A172 (cell line): Measurements from ENCODE around the gene EIF5A2. TPM values are rescaled to one million over a fixed set of nuclear protein-coding genes. Genes with fewer than 3 reads are reported as not detected.
"Not testable (repeated sequence)": the region's sequence is repeated elsewhere in the genome, so short reads cannot be mapped to it uniquely, and the experiment has no call there.

Experiments used
- DNase-seq: peaks from one replicate; pipeline ENCODE4 v3.0.0-alpha.2; 2015; ENCODE audit warnings: low spot score
- total RNA-seq: library from RNA; depleted of rRNA; stranded (reverse); fragments of >200 nt; shearing (Covaris generic); gene quantifications from 2 replicates; pipeline ENCODE4 v1.2.3, GENCODE V29; 2014; rRNA removed

EIF5A2 gene
- total RNA-seq = 13.0 and 35.8 TPM in 2 replicates

- DNase-seq = peak; percentile 91
Measured at GRCh38 chr3:170908235-170909116, at the start of gene EIF5A2. EIF5A2 (minus strand) TSS chr3:170908637; CDS start chr3:170907806, 831 bp downstream.

- no peak for DNase-seq
Measured at GRCh38 chr3:170956647-170957046, 48.2 kb upstream of the EIF5A2 start.

GRCh38 chr3:170953736-170954135, 45.3 kb upstream of the EIF5A2 start:
- no peak for DNase-seq

- no peak for DNase-seq
Measured at GRCh38 chr3:170953229-170953628, 44.8 kb upstream of the EIF5A2 start.

GRCh38 chr3:170949211-170949610, 40.8 kb upstream of the EIF5A2 start:
- DNase-seq = no peak

GRCh38 chr3:170947018-170947769, 38.8 kb upstream of the EIF5A2 start:
- no peak for DNase-seq

GRCh38 chr3:170942011-170942410, 33.6 kb upstream of the EIF5A2 start:
- no peak for DNase-seq

GRCh38 chr3:170941551-170941950, 33.1 kb upstream of the EIF5A2 start:
- no peak for DNase-seq

- not testable (repeated sequence) for DNase-seq
Measured at GRCh38 chr3:170933039-170933438, 24.6 kb upstream of the EIF5A2 start.

GRCh38 chr3:170923553-170923952, 15.1 kb upstream of the EIF5A2 start:
- not testable (repeated sequence) for DNase-seq

- no peak for DNase-seq
Measured at GRCh38 chr3:170918715-170919114, 10.3 kb upstream of the EIF5A2 start.

- DNase-seq = no peak
Measured at GRCh38 chr3:170914690-170915089, 6.3 kb upstream of the EIF5A2 start.

- DNase-seq = no peak
Measured at GRCh38 chr3:170914212-170914611, 5.8 kb upstream of the EIF5A2 start.

- no peak for DNase-seq
Measured at GRCh38 chr3:170911051-170911450, 2.6 kb upstream of the EIF5A2 start.

- DNase-seq = peak; percentile 2
Measured at GRCh38 chr3:170910542-170910941, 2.1 kb upstream of the EIF5A2 start.

GRCh38 chr3:170909129-170909903, 879 bp upstream of the EIF5A2 start:
- peak; percentile 92 for DNase-seq

- peak; percentile 12 for DNase-seq
Measured at GRCh38 chr3:170907637-170908234, 701 bp downstream of the EIF5A2 start.

GRCh38 chr3:170905862-170906261, 2.6 kb downstream of the EIF5A2 start:
- no peak for DNase-seq

- no peak for DNase-seq
Measured at GRCh38 chr3:170903123-170903522, 5.3 kb downstream of the EIF5A2 start.

GRCh38 chr3:170899455-170899854, 9.0 kb downstream of the EIF5A2 start:
- DNase-seq = no peak

- no peak for DNase-seq
Measured at GRCh38 chr3:170897978-170898377, 10.5 kb downstream of the EIF5A2 start.

GRCh38 chr3:170897199-170897598, 11.2 kb downstream of the EIF5A2 start:
- DNase-seq = not testable (repeated sequence)
